Adrenal gland (tissue), 12 donors: ENCODE measurements around the gene CRISPLD2. TPM values are rescaled to one million over a fixed set of nuclear protein-coding genes. Genes with fewer than 3 reads are reported as not detected.

Experiments used
- DNase-seq, 7 donors: peaks; one replicate each; pipeline ENCODE4 v3.0.0-alpha.2; 2019 to 2020
- H3K27ac ChIP-seq, 5 donors: fragments of 200-600 bp; sonication (generic) in 4 of 5; 1 replicate in 3 of 5; 2 replicates in 2 of 5; pipeline versions ENCODE4 v1.5.1 to v1.8.0; 2016 to 2020; ENCODE audit warnings: mild to moderate bottlenecking in 1 of 5
- H3K27me3 ChIP-seq: fragments of 200-600 bp; 2 replicates; pipeline ENCODE4 v1.8.0; 2021
- H3K36me3 ChIP-seq, 2 donors: fragments of 200-600 bp; replicated peaks in 1 of 2; 1 replicate in 1 of 2; 2 replicates in 1 of 2; pipeline versions ENCODE4 v1.5.1 to v1.8.0; 2018 to 2022
- H3K4me1 ChIP-seq, 2 donors: fragments of 200-600 bp; replicated peaks in 1 of 2; 1 replicate in 1 of 2; 2 replicates in 1 of 2; pipeline versions ENCODE4 v1.5.1 to v1.8.0; 2018 to 2021
- H3K4me3 ChIP-seq, 4 donors: fragments of 200-600 bp; sonication (generic) in 3 of 4; one replicate each; pipeline ENCODE4 v1.5.1; 2016 to 2018
- H3K9me3 ChIP-seq, 3 donors: fragments of 200-600 bp; sonication (generic) in 1 of 3; replicated peaks in 1 of 3; 1 replicate in 2 of 3; 2 replicates in 1 of 3; pipeline versions ENCODE4 v1.5.1 to v1.8.0; 2016 to 2021
- CTCF ChIP-seq, 6 experiments: fragments of 450-650 bp in 4 of 6; fragments of 200-600 bp in 2 of 6; sonication (generic) in 1 of 6; IDR thresholded peaks; 1 replicate in 5 of 6; 2 replicates in 1 of 6; pipeline versions ENCODE4 v1.5.1 to v1.8.0; 2016 to 2021; ENCODE audit warnings: antibody characterized with exemption in 6 of 6, mild to moderate bottlenecking in 2 of 6, moderate library complexity in 1 of 6
- POLR2A ChIP-seq, 2 donors: fragments of 450-650 bp; IDR thresholded peaks; one replicate each; pipeline ENCODE4 v1.6.1; 2017; ENCODE audit warnings: antibody characterized with exemption in 2 of 2, mild to moderate bottlenecking in 2 of 2, moderate library complexity in 1 of 2
- WGBS, 4 donors: extraction: QIAGEN DNeasy Blood & Tissue Kit in 2 of 4; methylation state at CpG; one replicate each; pipeline versions ENCODE4 v1.1.5 to v1.1.7; 2013 to 2017; 5-methylcytosine and 5-hydroxymethylcytosine counted together
- intact Hi-C, 2 donors: fragments of 100-400 bp; cut with DNase I; formaldehyde crosslinking; loops; one replicate each; pipeline versions ENCODE4 v1.14.1 to v1.15.0; 2022 to 2023
- polyA plus RNA-seq, 3 donors: library from polyadenylated mRNA; stranded (reverse); fragments of 200-250 nt in 2 of 3; fragments of 350-450 nt in 1 of 3; fragmentation: Illumina TruSeq in 1 of 3; extraction: RNeasy Lipid Tissue Mini Kit (QIAGEN cat#74804) in 1 of 3; gene quantifications; one replicate each; pipeline ENCODE4 v1.2.3, GENCODE V29; 2013 to 2014
- total RNA-seq, 9 donors: library from RNA; depleted of rRNA in 4 of 9; stranded (reverse); fragments of >200 nt in 4 of 9; fragments of 120-200 nt in 1 of 9; fragmentation: NEBNext Ultra II Directional in 1 of 9; extraction: Animal tissue kit (Norgen Biotek cat#: 25700) in 1 of 9; gene quantifications; one replicate each; pipeline versions ENCODE4 v1.1.0 to v1.2.4, GENCODE V29; 2013 to 2023
- donor health status: healthy with polysubstance abuse.
- donor health status: Bipolar disorder and iron deficiency.
- donor health status: DM: yes; HTN: yes; CAD: no.
- donor health status: DM: no; HTN: no; CAD: no.
- donor health status: DM: no; HTN: no; CAD: no.
- donor health status: DM: yes; HTN: yes; CAD: no.

Gene CRISPLD2
- total and polyA plus RNA-seq, 12 donors = 2.1 to 362 (median 57.5) TPM

- H3K4me1 ChIP-seq = peaks cover 5 to 26% of the 10 kb centered on the region in 2 donors
- WGBS, 4 donors = 83 to 88% (median 85%) methylated on average over 5 to 9 of the region's 9 CpGs
- no peak overlapping the region for H3K4me3 ChIP-seq
- no peaks in the 10 kb centered on the region for H3K9me3 ChIP-seq
- no peaks in the 10 kb centered on the region for H3K36me3 ChIP-seq
- intact Hi-C loops = no loop called here
- TF ChIP-seq CTCF (IDR thresholded peaks at IDR 0.05) = no peak
- TF ChIP-seq POLR2A (IDR thresholded peaks at IDR 0.05) = no peak
- no peak for DNase-seq
- peak overlapping the region in 1 of 5 donors; percentile 29 for H3K27ac ChIP-seq
- H3K27me3 ChIP-seq = no peaks in the 10 kb centered on the region
These were observed 89.8 kb downstream of the CRISPLD2 start for GRCh38 chr16:84909476-84910085.

GRCh38 chr16:84911486-84912216 is 91.9 kb downstream of the CRISPLD2 start:
- H3K9me3 ChIP-seq = no peaks in the 10 kb centered on the region
- H3K4me1 ChIP-seq = peaks cover 5 to 28% of the 10 kb centered on the region in 2 donors
- WGBS, 4 donors = 78 to 81% (median 80%) methylated on average over 16 of the region's 16 CpGs
- no peaks in the 10 kb centered on the region for H3K36me3 ChIP-seq
- peak overlapping the region in 3 of 5 donors; percentile 34 to 63 (median 35) for H3K27ac ChIP-seq
- H3K27me3 ChIP-seq = no peaks in the 10 kb centered on the region
- no peak overlapping the region for H3K4me3 ChIP-seq
- TF ChIP-seq CTCF (IDR thresholded peaks at IDR 0.05) (no peak), POLR2A (IDR thresholded peaks at IDR 0.05) (no peak)
- DNase-seq = peak in 1 of 7 donors; percentile 27
- intact Hi-C loops = no loop called here

GRCh38 chr16:84913315-84913714 is 93.5 kb downstream of the CRISPLD2 start:
- H3K4me1 ChIP-seq = peaks cover 5 to 18% of the 10 kb centered on the region in 2 donors
- no peak overlapping the region for H3K4me3 ChIP-seq
- intact Hi-C loops = no loop called here
- H3K27me3 ChIP-seq = no peaks in the 10 kb centered on the region
- H3K9me3 ChIP-seq = no peaks in the 10 kb centered on the region
- peak overlapping the region in 3 of 5 donors; percentile 6 to 59 (median 45) for H3K27ac ChIP-seq
- 7 to 13% (median 12%) methylated on average over 6 of the region's 6 CpGs for WGBS, 4 donors
- H3K36me3 ChIP-seq = no peaks in the 10 kb centered on the region
- DNase-seq = peak; percentile 55 to 93 (median 83)
- TF ChIP-seq POLR2A (IDR thresholded peaks at IDR 0.05) (no peak), CTCF (IDR thresholded peaks at IDR 0.05) (no peak)

GRCh38 chr16:84914273-84914672 is 94.5 kb downstream of the CRISPLD2 start:
- Histone ChIP-seq H3K27me3 (no peaks in the 10 kb centered on the region), H3K9me3 (no peaks in the 10 kb centered on the region), H3K36me3 (no peaks in the 10 kb centered on the region), H3K4me3 (no peak overlapping the region), H3K27ac (no peak overlapping the region), H3K4me1 (peaks cover 5 to 18% of the 10 kb centered on the region in 2 donors)
- TF ChIP-seq POLR2A (IDR thresholded peaks at IDR 0.05) = no peak
- no peak for TF ChIP-seq CTCF (IDR thresholded peaks at IDR 0.05)
- DNase-seq = no peak
- intact Hi-C loops = no loop called here
- 14 to 45% (median 39%) methylated on average over 5 of the region's 5 CpGs for WGBS, 4 donors
